Endothelial cell of umbilical vein (primary cell): ENCODE measurements around the gene GTPBP2. TPM values are rescaled to one million over a fixed set of nuclear protein-coding genes. Genes with fewer than 3 reads are reported as not detected.
A peak's percentile ranks its signal among the peaks of the same experiment; 100 is the strongest.

Experiments
- BruUV-seq: library from RNA; stranded (reverse); fragments of 400-500 nt; replicated peaks from 2 replicates; lab custom pipeline; 2021; lab: Mats Ljungman, UMichigan
- CTCF ChIA-PET: fragments of 300-600, 350-600 bp; sonication (Branson Sonifier 250); formaldehyde crosslinking; loops from one replicate; lab custom pipeline; 2021; ENCODE audit warnings: antibody characterized with exemption, inconsistent platforms; lab: Charles Lee
- POLR2A ChIA-PET: fragments of 300-600, 350-600 bp; sonication (Branson Sonifier 250); formaldehyde crosslinking; loops from one replicate; lab custom pipeline; 2021; ENCODE audit warnings: antibody characterized with exemption, inconsistent platforms; lab: Charles Lee
- DNase-seq: peaks from one replicate; pipeline ENCODE4 v3.0.0-alpha.2; 2011; ENCODE audit warnings: low read depth, low spot score
- FAIRE-seq: peaks from 2 replicates; lab custom pipeline; 2011; peaks lifted over from hg19 to GRCh38; lab: Jason Lieb, UNC
- H2AFZ ChIP-seq: 2 replicates; pipeline ENCODE4 v1.6.0; 2012; ENCODE audit warnings: low read depth, low read length, control low read depth, inconsistent platforms
- H3K27ac ChIP-seq: 2 replicates; pipeline ENCODE4 v1.5.1; 2011; ENCODE audit warnings: low read depth, mild to moderate bottlenecking, control low read depth, low read length, moderate library complexity; ENCODE audit not compliant: insufficient read depth
- H3K27me3 ChIP-seq, 2 experiments: 2 replicates each; pipeline versions ENCODE4 v1.6.0 to v1.6.1; 2011; ENCODE audit warnings: low read length in 2 of 2, mixed read lengths in 1 of 2; ENCODE audit not compliant: control insufficient read depth in 2 of 2, insufficient read depth in 2 of 2
- H3K36me3 ChIP-seq, 2 experiments: 2 replicates in 1 of 2; 3 replicates in 1 of 2; pipeline ENCODE4 v1.5.1; 2011; ENCODE audit warnings: low read length in 2 of 2, mild to moderate bottlenecking in 1 of 2, moderate library complexity in 1 of 2; ENCODE audit not compliant: control insufficient read depth in 2 of 2, insufficient read depth in 2 of 2; ENCODE audit errors: extremely low read depth in 1 of 2
- H3K4me1 ChIP-seq: 3 replicates; pipeline ENCODE4 v1.5.1; 2011; ENCODE audit warnings: mild to moderate bottlenecking, low read length; ENCODE audit not compliant: control insufficient read depth, insufficient read depth; ENCODE audit errors: extremely low read depth
- H3K4me2 ChIP-seq: 2 replicates; pipeline ENCODE4 v1.6.1; 2011; ENCODE audit warnings: low read length, control low read depth, mixed read lengths; ENCODE audit not compliant: insufficient read depth
- H3K4me3 ChIP-seq, 3 experiments: fragments of 200-600 bp in 1 of 3; sonication (generic), shearing (Covaris generic) in 1 of 3; replicated peaks in 1 of 3; 2 replicates each; pipeline ENCODE4 v1.5.1; 2011 to 2016; ENCODE audit warnings: control low read depth in 3 of 3, low read length in 3 of 3, mild to moderate bottlenecking in 2 of 3, inconsistent platforms in 1 of 3, low read depth in 1 of 3, moderate library complexity in 1 of 3; ENCODE audit not compliant: insufficient read depth in 1 of 3
- H3K79me2 ChIP-seq: 2 replicates; pipeline ENCODE4 v1.6.0; 2012; ENCODE audit warnings: low read length, inconsistent platforms; ENCODE audit not compliant: control insufficient read depth, insufficient read depth
- H3K9ac ChIP-seq: replicated peaks from 2 replicates; pipeline ENCODE3; 2011; ENCODE audit warnings: low read length, control low read depth; ENCODE audit not compliant: insufficient read depth; ENCODE audit errors: extremely low read depth
- H3K9me1 ChIP-seq: replicated peaks from 3 replicates; pipeline ENCODE4 v1.6.0; 2011; ENCODE audit warnings: mild to moderate bottlenecking, low read length; ENCODE audit not compliant: control insufficient read depth, insufficient read depth; ENCODE audit errors: extremely low read depth
- H3K9me3 ChIP-seq: replicated peaks from 2 replicates; pipeline ENCODE4 v1.5.1; 2012; ENCODE audit warnings: low read length, inconsistent platforms; ENCODE audit not compliant: control insufficient read depth, insufficient read depth
- H4K20me1 ChIP-seq: replicated peaks from 2 replicates; pipeline ENCODE3; 2011; ENCODE audit warnings: mild to moderate bottlenecking, low read length; ENCODE audit not compliant: control insufficient read depth, insufficient read depth; ENCODE audit errors: extremely low read depth
- EZH2 ChIP-seq: IDR thresholded peaks from 2 replicates; pipeline ENCODE4 v1.6.1; 2012; ENCODE audit warnings: borderline replicate concordance, low read depth, mild to moderate bottlenecking, moderate library complexity, low read length, inconsistent platforms; ENCODE audit not compliant: severe bottlenecking
- FOS ChIP-seq: IDR thresholded peaks from 2 replicates; pipeline ENCODE4 v1.6.1; 2011; ENCODE audit warnings: mild to moderate bottlenecking, low read length, moderate library complexity, borderline replicate concordance; ENCODE audit not compliant: insufficient read depth
- GATA2 ChIP-seq: IDR thresholded peaks from 2 replicates; pipeline ENCODE4 v1.7.0; 2011; ENCODE audit warnings: low read depth, mild to moderate bottlenecking, moderate library complexity, mixed read lengths, low read length; ENCODE audit not compliant: insufficient read length, insufficient read depth
- JUN ChIP-seq: IDR thresholded peaks from 2 replicates; pipeline ENCODE4 v1.6.1; 2011; ENCODE audit warnings: borderline replicate concordance, low read depth; ENCODE audit not compliant: insufficient read length, insufficient read depth
- MYC ChIP-seq: IDR thresholded peaks from one replicate; pipeline ENCODE4 v1.6.1; 2011; ENCODE audit warnings: mild to moderate bottlenecking, low read depth, low read length
- POLR2A ChIP-seq: IDR thresholded peaks from 2 replicates; pipeline ENCODE4 v1.6.1; 2012; ENCODE audit warnings: low read depth, mild to moderate bottlenecking, control low read depth, low read length
- POLR2AphosphoS5 ChIP-seq: IDR thresholded peaks from 2 replicates; pipeline ENCODE4 v1.6.1; 2012; ENCODE audit warnings: low read depth, mild to moderate bottlenecking, control low read depth, low read length, moderate library complexity; ENCODE audit not compliant: insufficient read depth
- dilution Hi-C: fragments of 300-500 bp; cut with MboI; formaldehyde crosslinking; loops from one replicate; pipeline ENCODE4 v1.15.0; 2019; ENCODE audit warnings: low sequenced_read_pairs; ENCODE audit not compliant: extremely low pct_ligation_motif_present
- intact Hi-C: fragments of 100-400 bp; cut with micrococcal nuclease; formaldehyde crosslinking; loops from one replicate; pipeline ENCODE4 v1.10.0; 2022
- polyA plus RNA-seq, 4 experiments: library from polyadenylated mRNA; depleted of rRNA in 3 of 4; stranded (reverse) in 3 of 4; unstranded in 1 of 4; fragments of >200 nt; gene quantifications; 2 replicates each; pipeline versions ENCODE4 v1.2.1 to v1.2.3, GENCODE V29; 2011 to 2012; ENCODE audit warnings: missing spikeins in 1 of 4
- total RNA-seq: library from RNA; stranded (reverse); gene quantifications from 2 replicates; pipeline ENCODE4 v1.2.3, GENCODE V29; 2021
- TF ChIP-seq, protein P1 (sequence below), 2 donors: IDR thresholded peaks; 1 replicate in 1 of 2; 2 replicates in 1 of 2; pipeline ENCODE4 v1.5.1; 2011; ENCODE audit warnings: low read length in 2 of 2, mild to moderate bottlenecking in 2 of 2, moderate library complexity in 2 of 2, control low read depth in 1 of 2, inconsistent platforms in 1 of 2, low read depth in 1 of 2; ENCODE audit not compliant: insufficient read depth in 1 of 2; ENCODE audit errors: extremely low read depth in 1 of 2
- TF ChIP-seq, protein P2 (sequence below): IDR thresholded peaks from 2 replicates; pipeline ENCODE4 v1.6.1; 2011; ENCODE audit not compliant: insufficient read depth, insufficient read length

The GTPBP2 gene
- total and polyA plus RNA-seq, 2 donors (not counting 3 experiments of a cell fraction or from before 2014, with no cell fraction given) = 87.1 to 112 TPM

GRCh38 chr6:43578748-43579147 lies 50.3 kb downstream of the GTPBP2 start:
- no peak for TF ChIP-seq POLR2A
- Histone ChIP-seq H4K20me1 (no peaks in the 10 kb centered on the region), H2AFZ (no peak overlapping the region), H3K9me3 (no peaks in the 10 kb centered on the region), H3K27me3 (no peaks in the 10 kb centered on the region), H3K4me1 (peaks cover 24% of the 10 kb centered on the region), H3K4me2 (peak overlapping the region; percentile 46), H3K27ac (no peak overlapping the region), H3K79me2 (peaks cover 66% of the 10 kb centered on the region), H3K36me3 (peaks cover 3 to 11% of the 10 kb centered on the region in 2 experiments), H3K9ac (no peak overlapping the region), H3K9me1 (no peaks in the 10 kb centered on the region), H3K4me3 (peak overlapping the region in 1 of 3 experiments; percentile 14)
- POLR2A ChIA-PET = no interaction called here
- DNase-seq (no peak), FAIRE-seq (no peak)
- no TSS peak for BruUV-seq
- intact Hi-C loops (no loop called here), dilution Hi-C loops (no loop called here)
- CTCF ChIA-PET = no interaction called here

DNA sequence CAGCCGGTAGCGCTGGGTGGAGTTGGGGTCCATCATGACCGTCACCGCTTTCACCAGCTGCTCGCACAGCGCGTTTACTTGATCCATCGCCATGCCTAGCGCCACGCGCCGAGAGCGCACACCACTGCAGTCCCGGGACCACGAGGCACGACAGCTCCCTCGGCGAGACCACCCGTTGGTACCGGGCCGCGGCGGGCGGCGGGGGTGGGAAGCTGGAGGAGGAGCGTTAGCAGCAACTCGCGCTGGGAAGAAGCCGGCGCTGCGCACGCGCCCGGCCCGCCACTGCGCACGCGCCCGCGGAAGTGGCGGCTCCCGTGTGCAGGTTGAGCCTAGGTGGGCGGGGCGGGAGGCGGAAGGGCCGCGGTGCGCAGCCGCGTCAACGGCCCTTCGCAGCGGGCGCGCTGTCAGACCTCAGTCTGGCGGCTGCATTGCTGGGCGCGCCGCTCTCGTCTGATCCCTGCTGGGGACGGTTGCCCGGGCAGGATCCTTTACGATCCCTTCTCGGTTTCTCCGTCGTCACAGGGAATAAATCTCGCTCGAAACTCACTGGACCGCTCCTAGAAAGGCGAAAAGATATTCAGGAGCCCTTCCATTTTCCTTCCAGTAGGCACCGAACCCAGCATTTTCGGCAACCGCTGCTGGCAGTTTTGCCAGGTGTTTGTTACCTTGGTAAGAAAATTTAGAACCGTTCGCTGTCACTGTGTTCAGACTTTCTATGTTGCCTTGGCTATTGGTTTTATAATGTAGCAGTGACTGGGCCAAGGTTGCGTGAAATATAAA lies 53.1 kb downstream of the GTPBP2 start, which contains the start of the genes POLH and XPO5:
Gene POLH (plus strand): TSS at position 414 of the 780 bp plus-strand sequence. CDS start 6,135 bp downstream, outside the sequence.
Gene XPO5 (minus strand): TSS at position 267 of the 780 bp plus-strand sequence. CDS start 174 bp downstream, at position 93.
- H3K36me3 ChIP-seq = peaks cover 3 to 4% of the 10 kb centered on the region in 2 experiments
- CTCF ChIA-PET = interaction anchor here (1.3 to 1.5 kb wide), 2 partner anchors 499 to 503 kb away, joined by 3 to 6 read pairs; no protein-coding TSS in a partner anchor
- dilution Hi-C loops (no loop called here), intact Hi-C loops (loop anchor here (2.0 kb wide), 2 partner anchors 51 to 59 kb away; partner anchors contain the start of genes POLR1C and YIPF3)
- no peaks in the 10 kb centered on the region for H3K9me1 ChIP-seq
- H2AFZ ChIP-seq = peak within 1 kb of the TSS; percentile 94
- H3K9ac ChIP-seq = peak within 1 kb of the TSS; percentile 68
- peak; percentile 15 for FAIRE-seq
- peak within 1 kb of the TSS; percentile 21 for H3K27ac ChIP-seq
- H4K20me1 ChIP-seq = no peaks in the 10 kb centered on the region
- TSS peak; percentile 76 for BruUV-seq
- DNase-seq = peak; percentile 96
- no peaks in the 10 kb centered on the region for H3K9me3 ChIP-seq
- POLR2A ChIA-PET = interaction anchor here (1.2 to 1.5 kb wide), 2 partner anchors 54 to 59 kb away, joined by 3 to 4 read pairs; partner anchors contain the start of genes POLR1C and YIPF3
- peaks cover 24% of the 10 kb centered on the region for H3K4me1 ChIP-seq
- H3K4me3 ChIP-seq = peak within 1 kb of the TSS; percentile 76 to 89 (median 85)
- H3K27me3 ChIP-seq = no peaks in the 10 kb centered on the region
- TF ChIP-seq GATA2 = no peak
- no peak for TF ChIP-seq FOS
- no peak for TF ChIP-seq EZH2
- TF ChIP-seq POLR2AphosphoS5 = peak; percentile 99
- TF ChIP-seq POLR2A = peak; percentile 100
- TF ChIP-seq JUN = no peak
- TF ChIP-seq, protein P1, sequence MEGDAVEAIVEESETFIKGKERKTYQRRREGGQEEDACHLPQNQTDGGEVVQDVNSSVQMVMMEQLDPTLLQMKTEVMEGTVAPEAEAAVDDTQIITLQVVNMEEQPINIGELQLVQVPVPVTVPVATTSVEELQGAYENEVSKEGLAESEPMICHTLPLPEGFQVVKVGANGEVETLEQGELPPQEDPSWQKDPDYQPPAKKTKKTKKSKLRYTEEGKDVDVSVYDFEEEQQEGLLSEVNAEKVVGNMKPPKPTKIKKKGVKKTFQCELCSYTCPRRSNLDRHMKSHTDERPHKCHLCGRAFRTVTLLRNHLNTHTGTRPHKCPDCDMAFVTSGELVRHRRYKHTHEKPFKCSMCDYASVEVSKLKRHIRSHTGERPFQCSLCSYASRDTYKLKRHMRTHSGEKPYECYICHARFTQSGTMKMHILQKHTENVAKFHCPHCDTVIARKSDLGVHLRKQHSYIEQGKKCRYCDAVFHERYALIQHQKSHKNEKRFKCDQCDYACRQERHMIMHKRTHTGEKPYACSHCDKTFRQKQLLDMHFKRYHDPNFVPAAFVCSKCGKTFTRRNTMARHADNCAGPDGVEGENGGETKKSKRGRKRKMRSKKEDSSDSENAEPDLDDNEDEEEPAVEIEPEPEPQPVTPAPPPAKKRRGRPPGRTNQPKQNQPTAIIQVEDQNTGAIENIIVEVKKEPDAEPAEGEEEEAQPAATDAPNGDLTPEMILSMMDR (IDR thresholded peaks at IDR 0.05; ENCODE audit: extremely low read depth in 1 of 2, insufficient read depth in 1 of 2, low read depth in 1 of 2, low read length in 2 of 2) = no peak
- TF ChIP-seq, protein P2, sequence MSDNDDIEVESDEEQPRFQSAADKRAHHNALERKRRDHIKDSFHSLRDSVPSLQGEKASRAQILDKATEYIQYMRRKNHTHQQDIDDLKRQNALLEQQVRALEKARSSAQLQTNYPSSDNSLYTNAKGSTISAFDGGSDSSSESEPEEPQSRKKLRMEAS = peak; percentile 37
- TF ChIP-seq MYC = peak; percentile 11
- peak within 1 kb of the TSS; percentile 90 for H3K4me2 ChIP-seq
- peaks cover 63% of the 10 kb centered on the region for H3K79me2 ChIP-seq
